K562 (cell line): ENCODE data around the gene GH2.

Source experiments
- CTBP1 ChIP-seq: fragments of 450-650 bp; IDR thresholded peaks from 2 replicates; pipeline ENCODE4 v1.6.1; 2016; ENCODE audit warnings: borderline replicate concordance
- CTCF ChIP-seq, 3 experiments: IDR thresholded peaks in 2 of 3; conservative IDR thresholded peaks in 1 of 3; 2 replicates each; pipeline ENCODE4 v1.5.1; 2011 to 2012; ENCODE audit warnings: low read length in 3 of 3, mild to moderate bottlenecking in 3 of 3, control low read depth in 2 of 3, improper control_type of control experiment in 1 of 3, inconsistent platforms in 1 of 3, low read depth in 1 of 3, mixed read lengths in 1 of 3, moderate library complexity in 1 of 3; ENCODE audit not compliant: insufficient read depth in 2 of 3
- EP300 ChIP-seq: IDR thresholded peaks from 2 replicates; pipeline ENCODE4 v1.6.1; 2012; ENCODE audit warnings: low read length, improper control_type of control experiment
- L3MBTL2 ChIP-seq: fragments of 450-650 bp; IDR thresholded peaks from 2 replicates; pipeline ENCODE4 v1.6.1; 2016; ENCODE audit warnings: mild to moderate bottlenecking, moderate library complexity
- NFE2 ChIP-seq: IDR thresholded peaks from 2 replicates; pipeline ENCODE4 v1.6.1; 2014; ENCODE audit warnings: antibody characterized with exemption, low read depth
- NFYB ChIP-seq: IDR thresholded peaks from 2 replicates; pipeline ENCODE4 v1.6.1; 2011; ENCODE audit warnings: mild to moderate bottlenecking, moderate library complexity; ENCODE audit not compliant: insufficient read length; ENCODE audit errors: extremely low read depth
- RFX5 ChIP-seq: IDR thresholded peaks from 2 replicates; pipeline ENCODE4 v1.6.1; 2011; ENCODE audit warnings: low read depth, mild to moderate bottlenecking, improper control_type of control experiment, low read length
- SIX5 ChIP-seq, 2 experiments: IDR thresholded peaks; 2 replicates each; pipeline ENCODE4 v1.6.1; 2011; ENCODE audit warnings: low read length in 2 of 2, borderline replicate concordance in 1 of 2, low read depth in 1 of 2, mild to moderate bottlenecking in 1 of 2, moderate library complexity in 1 of 2; ENCODE audit not compliant: insufficient read depth in 1 of 2
- TAF1 ChIP-seq: IDR thresholded peaks from 2 replicates; pipeline ENCODE4 v1.6.1; 2011; ENCODE audit warnings: mild to moderate bottlenecking, low read length, moderate library complexity; ENCODE audit not compliant: insufficient read depth, control insufficient read depth, severe bottlenecking; ENCODE audit errors: extremely low read depth
- TFE3 ChIP-seq: fragments of 450-650 bp; formaldehyde crosslinking; IDR thresholded peaks from 2 replicates; pipeline ENCODE4 v1.4.0; 2020; ENCODE audit warnings: mild to moderate bottlenecking, mixed read lengths
- ZBTB12 ChIP-seq: fragments of 250-450 bp; sonication (Bioruptor Pico); IDR thresholded peaks from 2 replicates; pipeline ENCODE4 v1.4.0; 2020
- TF ChIP-seq, protein P1 (sequence below), 2 experiments: fragments of 450-650 bp in 1 of 2; IDR thresholded peaks; 2 replicates each; pipeline ENCODE4 v1.6.1; 2011 to 2017; ENCODE audit warnings: low read depth in 2 of 2, antibody characterized with exemption in 1 of 2, borderline replicate concordance in 1 of 2, low read length in 1 of 2, mild to moderate bottlenecking in 1 of 2, mixed read lengths in 1 of 2; ENCODE audit not compliant: control insufficient read depth in 1 of 2

- no peak for TF ChIP-seq TAF1
- no peak for TF ChIP-seq NFYB
- TF ChIP-seq L3MBTL2: no peak
- TF ChIP-seq CTCF (IDR thresholded peaks at IDR 0.05 in 2 of 3, conservative IDR thresholded peaks at IDR 0.05 in 1 of 3; ENCODE audit: insufficient read depth in 2 of 3, low read depth in 1 of 3, low read length in 3 of 3): no peak
- no peak for TF ChIP-seq TFE3 (CRISPR knock-in tag)
- TF ChIP-seq NFE2: no peak
- no peak for TF ChIP-seq RFX5
- TF ChIP-seq CTBP1: no peak
- no peak for TF ChIP-seq SIX5 (IDR thresholded peaks at IDR 0.05; ENCODE audit: borderline replicate concordance in 1 of 2, insufficient read depth in 1 of 2, low read depth in 1 of 2, low read length in 2 of 2)
- TF ChIP-seq, protein P1, sequence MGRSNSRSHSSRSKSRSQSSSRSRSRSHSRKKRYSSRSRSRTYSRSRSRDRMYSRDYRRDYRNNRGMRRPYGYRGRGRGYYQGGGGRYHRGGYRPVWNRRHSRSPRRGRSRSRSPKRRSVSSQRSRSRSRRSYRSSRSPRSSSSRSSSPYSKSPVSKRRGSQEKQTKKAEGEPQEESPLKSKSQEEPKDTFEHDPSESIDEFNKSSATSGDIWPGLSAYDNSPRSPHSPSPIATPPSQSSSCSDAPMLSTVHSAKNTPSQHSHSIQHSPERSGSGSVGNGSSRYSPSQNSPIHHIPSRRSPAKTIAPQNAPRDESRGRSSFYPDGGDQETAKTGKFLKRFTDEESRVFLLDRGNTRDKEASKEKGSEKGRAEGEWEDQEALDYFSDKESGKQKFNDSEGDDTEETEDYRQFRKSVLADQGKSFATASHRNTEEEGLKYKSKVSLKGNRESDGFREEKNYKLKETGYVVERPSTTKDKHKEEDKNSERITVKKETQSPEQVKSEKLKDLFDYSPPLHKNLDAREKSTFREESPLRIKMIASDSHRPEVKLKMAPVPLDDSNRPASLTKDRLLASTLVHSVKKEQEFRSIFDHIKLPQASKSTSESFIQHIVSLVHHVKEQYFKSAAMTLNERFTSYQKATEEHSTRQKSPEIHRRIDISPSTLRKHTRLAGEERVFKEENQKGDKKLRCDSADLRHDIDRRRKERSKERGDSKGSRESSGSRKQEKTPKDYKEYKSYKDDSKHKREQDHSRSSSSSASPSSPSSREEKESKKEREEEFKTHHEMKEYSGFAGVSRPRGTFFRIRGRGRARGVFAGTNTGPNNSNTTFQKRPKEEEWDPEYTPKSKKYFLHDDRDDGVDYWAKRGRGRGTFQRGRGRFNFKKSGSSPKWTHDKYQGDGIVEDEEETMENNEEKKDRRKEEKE (IDR thresholded peaks at IDR 0.05; ENCODE audit: borderline replicate concordance in 1 of 2, control insufficient read depth in 1 of 2, low read depth in 2 of 2, low read length in 1 of 2): no peak
- no peak for TF ChIP-seq ZBTB12 (CRISPR knock-in tag)
- TF ChIP-seq EP300: no peak
Measured at GRCh38 chr17:63830904-63831491, 50.7 kb downstream of the GH2 start.
